ENCODE measurements around the gene TRIM60.

- TF ChIP-seq, protein P1, sequence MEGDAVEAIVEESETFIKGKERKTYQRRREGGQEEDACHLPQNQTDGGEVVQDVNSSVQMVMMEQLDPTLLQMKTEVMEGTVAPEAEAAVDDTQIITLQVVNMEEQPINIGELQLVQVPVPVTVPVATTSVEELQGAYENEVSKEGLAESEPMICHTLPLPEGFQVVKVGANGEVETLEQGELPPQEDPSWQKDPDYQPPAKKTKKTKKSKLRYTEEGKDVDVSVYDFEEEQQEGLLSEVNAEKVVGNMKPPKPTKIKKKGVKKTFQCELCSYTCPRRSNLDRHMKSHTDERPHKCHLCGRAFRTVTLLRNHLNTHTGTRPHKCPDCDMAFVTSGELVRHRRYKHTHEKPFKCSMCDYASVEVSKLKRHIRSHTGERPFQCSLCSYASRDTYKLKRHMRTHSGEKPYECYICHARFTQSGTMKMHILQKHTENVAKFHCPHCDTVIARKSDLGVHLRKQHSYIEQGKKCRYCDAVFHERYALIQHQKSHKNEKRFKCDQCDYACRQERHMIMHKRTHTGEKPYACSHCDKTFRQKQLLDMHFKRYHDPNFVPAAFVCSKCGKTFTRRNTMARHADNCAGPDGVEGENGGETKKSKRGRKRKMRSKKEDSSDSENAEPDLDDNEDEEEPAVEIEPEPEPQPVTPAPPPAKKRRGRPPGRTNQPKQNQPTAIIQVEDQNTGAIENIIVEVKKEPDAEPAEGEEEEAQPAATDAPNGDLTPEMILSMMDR (IDR thresholded peaks at IDR 0.05; ENCODE audit: insufficient read depth, low read depth, low read length) = no peak
- TF ChIP-seq EZH2 (IDR thresholded peaks at IDR 0.05; ENCODE audit: insufficient read depth, low read length) = no peak
Observed at GRCh38 chr4:165088366-165088765, 56.6 kb downstream of the TRIM60 start.
